RWPE1 (cell line): ENCODE results near the gene GSG1L.

Experiments
- CTCF ChIA-PET: fragments of 350-600 bp; sonication (Branson Sonifier 250); formaldehyde crosslinking; extraction: SDS; loops from one replicate; lab custom pipeline; 2021; lab: Yijun Ruan, JAX
- POLR2A ChIA-PET: fragments of 400-600 bp; formaldehyde crosslinking; extraction: SDS; loops from one replicate; lab custom pipeline; 2020; ENCODE audit warnings: antibody characterized with exemption; ENCODE audit not compliant: low non-redundant PET; lab: Yijun Ruan, JAX
- DNase-seq: peaks from one replicate; pipeline ENCODE4 v3.0.0; 2012; ENCODE audit warnings: low spot score
- H3K27ac ChIP-seq: fragments of 450-650 bp; 2 replicates; pipeline ENCODE4 v1.5.1; 2017
- TF ChIP-seq, protein P1 (sequence below): fragments of 450-650 bp; conservative IDR thresholded peaks from 2 replicates; pipeline ENCODE4 v1.5.1; 2017; ENCODE audit warnings: low read depth, mild to moderate bottlenecking

Gene GSG1L

DNA sequence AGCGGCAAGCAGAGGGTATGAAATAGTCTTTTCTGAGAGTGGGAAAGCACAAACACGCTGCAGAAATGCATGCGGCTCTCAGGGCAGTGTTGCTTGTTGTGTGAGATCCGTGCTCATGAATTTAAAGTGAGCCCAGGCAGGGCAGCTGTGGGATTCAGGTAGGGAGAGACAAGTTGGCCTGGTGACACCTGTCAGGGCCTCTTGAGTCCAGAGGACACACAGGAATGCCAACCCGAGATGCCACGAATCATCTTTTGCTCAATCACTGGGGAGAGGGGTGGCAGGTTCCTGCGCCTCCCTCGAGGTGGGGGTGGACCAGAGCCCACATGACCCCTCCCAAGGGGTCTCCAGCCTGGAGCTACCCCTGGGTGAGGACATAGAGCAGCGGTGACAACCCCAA is 211.9 kb downstream of the GSG1L start:
- no peak for DNase-seq
- ChIA-PET POLR2A (no interaction called here), CTCF (no interaction called here)
- TF ChIP-seq, protein P1, sequence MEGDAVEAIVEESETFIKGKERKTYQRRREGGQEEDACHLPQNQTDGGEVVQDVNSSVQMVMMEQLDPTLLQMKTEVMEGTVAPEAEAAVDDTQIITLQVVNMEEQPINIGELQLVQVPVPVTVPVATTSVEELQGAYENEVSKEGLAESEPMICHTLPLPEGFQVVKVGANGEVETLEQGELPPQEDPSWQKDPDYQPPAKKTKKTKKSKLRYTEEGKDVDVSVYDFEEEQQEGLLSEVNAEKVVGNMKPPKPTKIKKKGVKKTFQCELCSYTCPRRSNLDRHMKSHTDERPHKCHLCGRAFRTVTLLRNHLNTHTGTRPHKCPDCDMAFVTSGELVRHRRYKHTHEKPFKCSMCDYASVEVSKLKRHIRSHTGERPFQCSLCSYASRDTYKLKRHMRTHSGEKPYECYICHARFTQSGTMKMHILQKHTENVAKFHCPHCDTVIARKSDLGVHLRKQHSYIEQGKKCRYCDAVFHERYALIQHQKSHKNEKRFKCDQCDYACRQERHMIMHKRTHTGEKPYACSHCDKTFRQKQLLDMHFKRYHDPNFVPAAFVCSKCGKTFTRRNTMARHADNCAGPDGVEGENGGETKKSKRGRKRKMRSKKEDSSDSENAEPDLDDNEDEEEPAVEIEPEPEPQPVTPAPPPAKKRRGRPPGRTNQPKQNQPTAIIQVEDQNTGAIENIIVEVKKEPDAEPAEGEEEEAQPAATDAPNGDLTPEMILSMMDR, result no peak
- H3K27ac ChIP-seq, result no peak overlapping the region

- CTCF ChIA-PET, result interaction anchor here (0.6 kb wide), 1 partner anchor 211 kb away, joined by 3 read pairs; no protein-coding TSS in a partner anchor
- POLR2A ChIA-PET, result no interaction called here
These were observed 213.9 kb downstream of the GSG1L start for GRCh38 chr16:27849621-27850020.

GRCh38 chr16:27847030-27847550 is 216.4 kb downstream of the GSG1L start:
- no peak for DNase-seq
- ChIA-PET POLR2A (no interaction called here), CTCF (interaction anchor here (0.7 kb wide), 1 partner anchor 145 kb away, joined by 3 read pairs; no protein-coding TSS in a partner anchor)
- H3K27ac ChIP-seq, result no peak overlapping the region
- TF ChIP-seq, protein P1, result no peak

More at GRCh38 chr16:27849621-27850020, 213.9 kb downstream of the GSG1L start:
- TF ChIP-seq, protein P1, result no peak
- DNase-seq, result no peak
- no peak overlapping the region for H3K27ac ChIP-seq

DNA sequence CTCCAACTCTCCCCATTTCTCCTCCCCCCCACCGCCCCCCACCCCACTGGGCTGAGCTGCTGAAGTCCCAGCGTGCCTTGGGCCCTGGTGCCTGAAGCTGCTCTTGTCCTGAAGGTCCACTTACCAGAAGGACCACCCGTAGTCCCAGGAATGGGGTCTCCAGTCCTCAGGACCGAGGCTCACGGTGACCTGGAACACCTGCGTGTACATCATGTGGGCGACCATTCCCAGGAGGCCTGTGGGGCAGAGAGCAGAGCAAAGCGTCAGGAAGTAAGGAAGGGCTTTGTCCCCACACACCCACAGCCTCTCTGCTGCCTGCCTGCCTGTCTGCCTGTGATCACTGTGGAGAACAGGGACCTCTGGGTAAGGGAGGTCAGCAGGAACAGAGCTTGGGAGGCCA is 218.7 kb downstream of the GSG1L start:
- DNase-seq, result no peak
- no peak overlapping the region for H3K27ac ChIP-seq
- POLR2A ChIA-PET, result no interaction called here
- TF ChIP-seq, protein P1, result no peak
- CTCF ChIA-PET, result interaction anchor here (0.7 kb wide), 1 partner anchor 1038 kb away, joined by 4 read pairs; no protein-coding TSS in a partner anchor

- TF ChIP-seq, protein P1, result no peak
- CTCF ChIA-PET, result no interaction called here
- DNase-seq, result no peak
- H3K27ac ChIP-seq, result no peak overlapping the region
- POLR2A ChIA-PET, result no interaction called here
These were observed 219.7 kb downstream of the GSG1L start for GRCh38 chr16:27843800-27844199.

DNA sequence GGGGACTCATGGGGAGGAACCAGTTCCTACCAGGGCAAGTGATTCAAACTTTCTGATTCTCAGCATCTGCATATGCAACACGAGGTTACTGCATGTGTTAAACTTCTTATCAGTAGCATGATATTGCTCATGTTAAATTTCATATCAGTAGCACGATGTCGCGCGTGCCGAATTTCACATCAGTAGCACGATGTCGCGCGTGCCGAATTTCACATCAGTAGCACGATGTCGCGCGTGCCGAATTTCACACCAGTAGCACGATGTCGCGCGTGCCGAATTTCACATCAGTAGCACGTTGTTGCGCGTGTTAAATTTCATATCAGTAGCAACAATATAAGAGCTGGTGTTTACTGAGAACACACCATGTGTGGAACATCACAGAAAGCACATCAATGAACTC is 221.6 kb downstream of the GSG1L start:
- ChIA-PET POLR2A (no interaction called here), CTCF (no interaction called here)
- TF ChIP-seq, protein P1, result no peak
- DNase-seq, result no peak
- H3K27ac ChIP-seq, result no peak overlapping the region
